DMS114 treated with DMSO at 0.1 percent for 48 hours (cell line): ENCODE measurements around the gene CABP4.
"Not testable (repeated sequence)": the region's sequence is repeated elsewhere in the genome, so short reads cannot be mapped to it uniquely, and the experiment has no call there.

Source experiments
- DNase-seq: peaks from one replicate; lab custom pipeline; 2025; ENCODE audit not compliant: unreplicated experiment; lab: John Stamatoyannopoulos, UW

Gene CABP4

DNA sequence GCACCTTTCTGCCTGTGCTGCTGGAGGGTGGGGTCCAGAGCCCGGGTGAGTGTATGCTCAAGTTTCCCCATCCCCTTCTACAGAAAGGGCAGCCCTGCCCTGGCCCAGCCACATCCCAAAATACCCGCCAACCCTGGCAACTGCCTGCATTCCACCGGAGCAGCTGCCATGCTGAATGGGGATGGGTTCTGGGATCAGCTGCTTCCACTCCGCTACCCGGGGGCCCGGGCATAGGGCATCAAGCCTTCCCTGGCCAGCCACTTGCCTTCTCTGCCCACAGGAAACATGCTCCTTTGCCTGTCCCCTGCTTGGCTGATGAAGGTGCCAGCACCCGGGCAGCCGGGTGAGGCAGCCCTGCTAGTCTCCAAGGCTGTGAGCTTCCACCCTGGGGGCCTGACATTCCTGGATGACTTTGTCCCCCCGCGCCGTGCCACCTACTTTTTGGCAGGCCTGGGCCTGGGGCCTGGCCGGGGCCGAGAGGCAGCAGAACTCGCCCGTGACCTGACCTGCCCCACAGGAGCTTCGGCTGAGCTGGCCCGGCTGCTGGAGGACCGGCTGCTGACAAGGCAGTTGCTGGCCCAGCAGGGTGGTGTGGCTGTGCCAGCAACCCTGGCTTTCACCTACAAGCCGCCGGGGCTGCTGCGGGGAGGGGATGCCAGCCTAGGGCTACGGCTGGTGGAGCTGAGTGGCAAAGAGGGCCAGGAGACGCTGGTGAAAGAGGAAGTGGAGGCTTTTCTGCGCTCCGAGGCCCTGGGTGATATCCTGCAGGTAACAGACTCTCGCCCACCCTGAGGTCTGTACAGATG lies 36.5 kb upstream of the CABP4 start:
- no peak for DNase-seq

DNA sequence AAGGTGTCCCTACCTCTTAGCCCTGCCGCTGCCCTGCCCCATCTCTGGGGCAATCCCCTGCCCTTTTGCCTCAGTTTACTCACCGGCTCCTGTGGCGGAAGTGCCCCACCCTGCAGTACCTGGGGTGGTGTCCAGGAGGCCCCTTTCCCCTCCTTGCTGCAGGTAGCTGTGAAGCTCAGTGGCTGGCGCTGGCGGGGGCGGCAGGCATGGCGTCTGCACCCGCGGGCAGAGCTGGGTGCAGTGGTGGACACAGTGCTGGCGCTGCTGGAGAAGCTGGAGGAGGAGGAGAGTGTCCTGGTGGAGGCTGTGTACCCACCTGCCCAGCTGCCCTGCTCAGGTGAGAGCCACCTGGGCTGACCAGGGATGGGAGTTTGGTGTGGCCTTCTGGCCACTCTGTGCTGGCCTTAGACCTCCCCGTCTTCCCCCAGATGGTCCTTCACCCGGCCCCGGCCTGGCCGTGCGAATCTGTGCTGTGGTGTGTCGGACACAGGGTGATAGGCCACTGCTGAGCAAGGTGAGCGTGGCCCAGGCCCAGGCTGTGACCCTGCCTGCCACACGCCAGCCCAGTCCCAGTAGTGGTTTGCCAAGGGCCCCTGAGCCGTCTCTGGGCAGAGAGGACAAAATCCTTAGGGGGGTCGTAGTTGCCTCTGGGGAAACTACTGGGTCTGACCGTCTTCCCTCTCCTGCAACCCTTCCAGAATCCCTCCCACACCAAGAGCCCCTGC lies 35.7 kb upstream of the CABP4 start:
- DNase-seq: no peak

DNA sequence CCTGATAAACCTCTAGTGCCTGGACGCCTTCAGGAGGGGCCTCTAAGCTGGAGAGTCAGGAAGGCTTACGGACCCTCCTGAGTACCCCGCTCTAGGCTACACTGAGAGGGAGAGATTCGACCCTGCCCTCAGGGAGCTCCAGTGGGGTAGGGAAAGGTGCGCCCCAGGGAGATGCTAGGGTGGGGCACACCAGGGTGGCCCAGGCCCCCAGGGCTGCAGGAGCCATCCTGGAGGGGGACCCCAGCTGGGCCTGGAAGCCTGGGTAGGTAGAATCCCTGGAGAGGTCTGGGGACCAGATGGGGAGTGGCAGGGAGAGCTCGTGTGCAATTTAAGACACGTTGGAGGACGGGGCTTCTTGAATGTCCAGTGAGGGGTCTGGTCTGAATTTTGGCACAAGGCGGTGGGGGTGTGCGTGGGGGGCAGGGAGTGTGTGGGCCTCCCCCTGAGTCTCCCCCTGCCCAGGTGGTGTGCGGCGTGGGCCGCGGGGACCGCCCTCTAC lies 35.0 kb upstream of the CABP4 start:
- no peak for DNase-seq

DNA sequence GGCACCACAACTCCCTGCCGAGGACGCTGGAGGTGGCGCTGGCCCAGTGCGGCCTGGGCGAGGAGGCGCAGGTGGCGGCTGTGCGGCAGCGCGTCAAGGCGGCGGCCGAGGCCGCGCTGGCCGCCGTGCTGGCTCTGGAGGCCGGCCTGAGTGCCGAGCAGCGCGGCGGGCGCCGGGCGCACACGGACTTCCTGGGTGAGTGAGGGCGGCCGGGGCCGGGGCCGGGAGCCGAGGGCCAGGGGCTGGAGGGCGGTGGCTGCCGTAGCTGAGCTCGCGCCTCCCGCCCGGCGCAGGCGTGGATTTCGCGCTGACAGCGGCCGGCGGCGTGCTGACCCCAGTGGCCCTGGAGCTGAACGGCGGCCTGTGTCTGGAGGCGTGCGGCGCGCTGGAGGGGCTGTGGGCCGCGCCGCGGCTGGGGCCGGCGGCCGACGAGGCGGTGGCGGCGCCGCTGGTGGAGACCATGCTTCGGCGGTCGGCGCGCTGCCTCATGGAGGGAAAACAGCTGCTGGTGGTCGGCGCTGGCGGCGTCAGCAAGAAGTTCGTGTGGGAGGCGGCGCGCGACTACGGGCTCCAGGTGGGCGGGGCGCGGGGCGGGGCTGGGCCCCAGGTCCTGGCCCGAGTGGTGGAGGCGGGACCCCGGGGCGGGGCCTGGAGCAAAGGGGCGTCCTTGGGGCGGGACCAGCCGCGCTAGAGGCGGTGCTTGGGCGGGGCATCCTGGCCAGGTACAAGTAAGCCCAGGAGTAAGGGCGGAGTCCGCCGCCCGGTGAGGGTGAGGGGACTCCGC lies 34.3 kb upstream of the CABP4 start:
- peak; percentile 92 for DNase-seq

DNA sequence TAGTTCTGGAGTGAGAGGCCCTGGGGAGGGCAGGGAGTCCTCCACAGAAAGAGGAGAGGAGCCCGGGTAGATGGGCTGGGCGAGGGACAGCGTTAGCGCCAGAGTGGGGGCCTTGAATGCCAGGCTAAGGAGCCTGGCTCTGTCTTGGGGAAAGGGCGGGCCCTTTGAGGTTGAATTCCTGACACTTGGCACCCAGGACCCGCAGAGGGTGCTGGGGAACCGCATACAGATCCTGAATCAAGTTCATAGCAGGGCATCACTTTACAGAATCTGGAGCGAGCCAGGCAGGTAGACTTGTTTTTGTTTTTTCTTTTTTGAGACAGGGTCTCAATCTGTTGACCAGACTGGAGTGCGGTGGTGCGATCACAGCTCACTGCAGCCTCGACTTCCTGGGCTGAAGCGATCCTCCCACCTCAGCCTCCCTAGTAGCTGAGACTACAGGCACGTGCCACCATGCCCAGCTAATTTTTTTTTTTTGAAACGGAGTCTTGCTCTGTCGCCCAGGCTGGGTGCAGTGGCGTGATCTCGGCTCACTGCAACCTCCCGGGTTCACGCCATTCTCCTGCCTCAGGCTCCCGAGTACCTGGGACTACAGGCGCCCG lies 33.6 kb upstream of the CABP4 start:
- no peak for DNase-seq

DNA sequence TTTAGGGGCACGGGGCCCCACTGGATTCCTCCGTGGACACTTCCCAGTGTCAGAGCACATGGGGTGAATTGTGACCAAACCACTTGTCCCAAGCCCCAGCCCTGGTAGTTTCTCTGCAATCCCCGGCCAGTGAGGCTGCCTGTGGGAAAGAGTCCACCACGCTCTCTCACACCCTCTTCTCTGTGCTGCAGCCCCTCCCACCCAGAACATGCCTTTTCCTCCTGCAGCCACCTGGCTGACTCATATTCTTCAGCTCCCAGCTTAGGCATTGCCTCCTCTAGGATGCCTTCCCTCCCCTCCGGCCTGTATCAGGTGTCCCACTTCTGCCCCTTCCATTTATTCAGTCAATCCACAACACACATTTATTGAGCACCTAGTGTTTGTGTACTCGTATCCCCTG lies 32.3 kb upstream of the CABP4 start:
- no peak for DNase-seq

DNA sequence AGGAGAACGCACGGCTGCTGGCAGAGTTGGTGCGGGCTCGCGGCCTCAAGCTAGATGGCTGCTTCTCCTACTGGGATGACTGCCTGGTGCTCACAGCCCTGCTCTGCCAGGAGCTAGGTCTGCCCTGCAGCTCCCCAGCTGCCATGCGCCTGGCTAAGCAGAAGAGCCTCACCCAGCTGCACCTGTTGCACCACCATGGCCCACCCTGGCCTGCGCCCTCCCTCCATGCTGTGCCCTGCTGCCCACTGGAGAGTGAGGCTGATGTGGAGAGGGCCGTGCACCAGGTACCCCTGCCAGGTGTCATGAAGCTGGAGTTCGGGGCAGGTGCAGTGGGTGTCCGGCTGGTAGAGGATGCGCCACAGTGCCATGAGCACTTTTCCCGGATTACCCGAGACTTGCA lies 31.7 kb upstream of the CABP4 start:
- DNase-seq: no peak

DNA sequence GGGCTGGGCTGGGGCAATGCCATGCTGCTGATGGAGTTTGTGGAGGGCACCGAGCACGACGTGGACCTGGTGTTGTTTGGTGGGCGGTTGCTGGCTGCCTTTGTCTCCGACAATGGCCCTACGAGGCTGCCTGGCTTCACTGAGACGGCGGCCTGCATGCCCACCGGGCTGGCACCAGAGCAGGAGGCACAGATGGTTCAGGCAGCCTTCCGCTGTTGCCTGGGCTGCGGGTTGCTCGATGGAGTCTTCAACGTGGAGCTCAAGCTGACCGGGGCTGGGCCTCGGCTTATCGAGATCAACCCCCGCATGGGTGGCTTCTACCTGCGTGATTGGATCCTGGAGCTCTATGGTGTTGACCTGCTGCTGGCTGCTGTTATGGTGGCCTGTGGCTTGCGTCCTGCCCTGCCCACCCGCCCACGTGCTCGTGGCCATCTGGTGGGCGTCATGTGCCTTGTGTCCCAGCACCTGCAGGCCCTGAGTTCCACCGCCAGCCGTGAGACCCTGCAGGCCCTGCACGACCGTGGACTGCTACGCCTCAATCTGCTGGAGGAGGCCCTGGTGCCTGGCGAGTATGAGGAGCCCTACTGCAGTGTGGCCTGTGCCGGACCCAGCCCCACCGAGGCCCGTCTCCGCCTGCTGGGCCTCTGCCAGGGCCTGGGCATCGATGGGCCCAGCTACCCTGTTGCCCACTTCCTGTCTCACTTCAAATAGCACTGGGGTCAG lies 31.1 kb upstream of the CABP4 start:
- no peak for DNase-seq

DNA sequence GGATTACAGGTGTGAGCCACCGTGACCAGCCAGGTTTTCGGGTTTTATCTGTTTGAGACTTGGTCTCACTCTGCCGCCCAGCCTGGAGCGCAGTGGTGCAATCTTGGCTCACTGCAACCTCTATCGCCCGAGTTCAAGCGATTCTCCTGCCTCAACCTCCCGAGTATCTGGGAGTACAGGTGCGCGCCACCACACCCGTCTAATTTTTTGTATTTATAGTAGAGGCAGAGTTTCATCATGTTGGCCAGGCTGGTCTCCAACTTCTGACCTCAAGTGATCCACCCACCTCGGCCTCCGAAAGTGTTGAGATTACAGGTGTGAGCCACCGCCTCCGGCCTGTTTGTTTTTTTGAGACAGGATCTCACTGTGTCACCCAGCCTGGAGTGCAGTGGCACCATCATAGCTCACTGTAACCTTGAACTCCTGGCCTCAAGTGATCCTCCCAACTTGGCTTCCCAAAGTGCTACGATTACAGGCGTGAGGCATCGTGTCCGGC lies 27.7 kb upstream of the CABP4 start:
- not testable (repeated sequence) for DNase-seq

DNA sequence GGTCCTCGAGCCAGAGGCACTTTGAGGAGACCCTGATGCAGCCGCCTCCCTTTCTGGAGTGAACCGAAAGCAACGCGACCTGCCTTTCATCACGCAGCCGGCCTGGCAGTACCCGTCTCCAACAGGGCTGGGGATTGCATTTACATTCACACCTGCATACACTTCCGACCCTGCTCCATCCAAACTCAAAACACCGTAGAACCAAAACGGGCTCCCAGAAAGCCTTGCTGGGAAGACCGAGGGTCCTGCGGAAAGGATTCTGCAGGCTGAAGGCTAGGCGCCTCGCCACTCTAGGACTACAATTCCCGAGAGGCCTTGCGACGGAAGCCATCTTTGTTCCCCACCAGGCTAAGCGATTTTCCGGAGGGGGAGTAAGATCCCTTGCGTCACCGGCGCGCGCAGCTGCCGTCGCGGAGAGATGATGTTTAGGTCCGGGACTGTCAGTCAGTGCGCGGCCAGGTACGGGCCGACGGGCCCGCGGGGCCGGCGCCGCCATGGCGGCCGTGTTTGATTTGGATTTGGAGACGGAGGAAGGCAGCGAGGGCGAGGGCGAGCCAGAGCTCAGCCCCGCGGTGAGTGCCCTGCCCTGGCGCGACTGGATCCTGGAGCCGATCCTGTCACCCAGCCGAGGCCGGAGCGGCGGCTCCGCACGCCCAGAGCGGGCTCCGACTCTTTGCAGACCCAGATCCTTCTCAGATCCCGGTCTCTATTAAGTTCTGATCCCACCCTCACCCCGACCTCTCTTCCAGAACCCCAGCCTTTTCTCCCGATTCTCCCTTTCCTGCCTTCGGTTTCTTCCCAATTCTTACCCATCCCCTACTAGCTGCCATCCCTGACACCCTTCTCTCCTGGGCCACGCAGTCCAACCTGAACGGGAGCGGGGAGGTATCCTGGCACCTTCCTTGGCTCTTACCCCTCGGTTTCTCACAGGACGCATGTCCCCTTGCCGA lies 26.8 kb upstream of the CABP4 start, which contains the start of gene RPS6KB2:
Gene RPS6KB2, plus strand, starts transcription at position 443 of the 950 bp plus-strand sequence. Its CDS starts 52 bp downstream, at position 495.
- peak; percentile 98 for DNase-seq

DNA sequence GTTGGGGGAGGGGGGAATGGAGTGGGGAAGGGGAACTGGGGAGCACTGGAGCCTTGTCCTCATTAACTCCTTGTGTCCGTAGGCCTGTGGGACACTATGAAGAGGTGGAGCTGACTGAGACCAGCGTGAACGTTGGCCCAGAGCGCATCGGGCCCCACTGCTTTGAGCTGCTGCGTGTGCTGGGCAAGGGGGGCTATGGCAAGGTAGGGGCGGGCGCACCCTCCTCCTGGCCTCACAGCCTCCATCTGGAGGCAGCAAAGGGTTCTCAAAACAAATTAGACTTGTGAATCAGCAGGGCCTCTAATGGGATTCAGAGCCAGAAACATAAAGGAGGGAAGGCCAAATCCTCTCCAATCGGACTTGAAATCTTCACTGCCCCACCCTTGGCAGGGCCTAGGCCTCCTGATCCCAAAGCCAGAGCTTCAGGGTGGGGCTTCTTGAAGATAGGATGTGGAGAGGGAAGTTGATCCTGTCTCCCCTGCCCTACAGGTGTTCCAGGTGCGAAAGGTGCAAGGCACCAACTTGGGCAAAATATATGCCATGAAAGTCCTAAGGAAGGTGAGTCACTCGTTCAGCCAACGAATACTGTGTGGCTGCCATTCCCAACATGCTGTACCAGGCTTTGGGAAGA lies 26.0 kb upstream of the CABP4 start:
- DNase-seq: no peak

DNA sequence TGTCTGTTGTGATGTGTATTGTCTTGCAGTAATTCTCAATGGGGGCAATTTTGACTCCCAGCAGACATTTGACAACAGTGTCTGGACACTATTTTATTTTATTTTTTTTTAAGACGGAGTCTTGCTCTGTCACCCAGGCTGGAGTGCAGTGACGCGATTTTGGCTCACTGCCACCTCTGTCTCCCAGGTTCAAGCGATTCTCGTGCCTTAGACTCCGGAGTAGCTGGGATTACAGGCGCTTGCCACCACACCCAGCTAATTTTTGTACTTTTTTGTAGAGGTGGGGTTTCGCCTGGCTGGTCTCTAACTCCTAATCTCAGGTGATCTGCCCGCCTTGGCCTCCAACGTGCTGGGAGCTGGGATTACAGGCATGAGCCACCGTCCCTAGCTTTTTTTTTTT lies 25.4 kb upstream of the CABP4 start:
- DNase-seq: no peak

DNA sequence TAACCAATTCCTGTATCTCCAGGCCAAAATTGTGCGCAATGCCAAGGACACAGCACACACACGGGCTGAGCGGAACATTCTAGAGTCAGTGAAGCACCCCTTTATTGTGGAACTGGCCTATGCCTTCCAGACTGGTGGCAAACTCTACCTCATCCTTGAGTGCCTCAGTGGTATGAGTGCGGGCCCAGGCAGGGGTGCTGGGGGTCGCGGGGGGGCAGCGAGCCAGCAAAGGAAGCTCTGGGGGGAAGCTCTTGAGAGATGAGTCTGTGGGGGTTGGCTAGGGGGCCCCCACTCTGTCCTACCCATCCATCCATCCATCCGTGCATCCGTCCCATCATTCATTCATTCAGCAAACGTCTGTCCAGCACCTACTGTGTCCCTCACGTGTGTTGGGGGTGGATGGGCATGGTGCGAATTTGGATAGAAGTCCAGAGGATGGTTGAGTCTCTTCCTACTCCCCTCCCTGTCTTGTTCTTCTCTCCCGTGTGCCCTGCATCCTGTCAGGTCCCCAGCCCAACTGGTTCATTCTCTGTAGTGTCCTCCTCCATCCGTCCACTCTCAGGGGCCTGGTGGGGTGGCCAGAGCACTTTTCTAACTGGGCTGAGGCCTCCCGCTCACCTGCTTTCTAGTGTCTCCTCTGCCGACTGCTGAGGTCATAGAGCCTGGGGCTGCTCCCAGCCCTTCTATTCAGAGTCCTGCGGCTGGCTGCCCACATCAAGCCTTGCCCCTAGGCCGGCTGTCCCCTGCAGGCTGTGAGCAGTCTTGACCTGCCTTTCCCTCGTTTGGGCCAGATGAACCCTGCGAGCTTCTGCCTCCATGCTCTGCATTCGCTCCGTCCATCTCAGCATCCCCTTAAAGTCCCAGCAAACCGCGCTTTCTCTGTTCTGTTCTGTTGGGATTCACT lies 23.6 kb upstream of the CABP4 start:
- DNase-seq: no peak

DNA sequence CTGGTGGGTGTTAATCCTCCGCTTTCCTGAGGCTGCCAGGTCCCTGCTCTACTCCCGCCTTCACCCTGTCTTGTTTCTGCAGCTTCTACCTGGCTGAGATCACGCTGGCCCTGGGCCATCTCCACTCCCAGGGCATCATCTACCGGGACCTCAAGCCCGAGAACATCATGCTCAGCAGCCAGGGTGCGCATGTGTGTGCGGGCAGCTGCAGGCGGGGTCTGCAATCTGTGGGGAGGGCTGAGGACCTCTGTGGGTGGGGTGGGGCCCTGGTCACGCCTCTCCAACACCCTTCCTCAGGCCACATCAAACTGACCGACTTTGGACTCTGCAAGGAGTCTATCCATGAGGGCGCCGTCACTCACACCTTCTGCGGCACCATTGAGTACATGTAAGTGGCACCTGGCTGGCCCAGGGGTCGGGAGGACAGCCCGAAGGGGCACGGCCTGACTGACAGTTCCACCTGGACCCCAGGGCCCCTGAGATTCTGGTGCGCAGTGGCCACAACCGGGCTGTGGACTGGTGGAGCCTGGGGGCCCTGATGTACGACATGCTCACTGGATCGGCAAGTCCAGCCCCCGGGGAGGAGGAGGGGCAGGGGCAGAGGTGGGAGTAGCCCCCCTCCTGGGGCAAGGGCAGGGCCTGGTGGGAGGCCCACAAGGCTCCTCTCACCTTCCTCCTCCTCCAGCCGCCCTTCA lies 22.4 kb upstream of the CABP4 start:
- DNase-seq: no peak

DNA sequence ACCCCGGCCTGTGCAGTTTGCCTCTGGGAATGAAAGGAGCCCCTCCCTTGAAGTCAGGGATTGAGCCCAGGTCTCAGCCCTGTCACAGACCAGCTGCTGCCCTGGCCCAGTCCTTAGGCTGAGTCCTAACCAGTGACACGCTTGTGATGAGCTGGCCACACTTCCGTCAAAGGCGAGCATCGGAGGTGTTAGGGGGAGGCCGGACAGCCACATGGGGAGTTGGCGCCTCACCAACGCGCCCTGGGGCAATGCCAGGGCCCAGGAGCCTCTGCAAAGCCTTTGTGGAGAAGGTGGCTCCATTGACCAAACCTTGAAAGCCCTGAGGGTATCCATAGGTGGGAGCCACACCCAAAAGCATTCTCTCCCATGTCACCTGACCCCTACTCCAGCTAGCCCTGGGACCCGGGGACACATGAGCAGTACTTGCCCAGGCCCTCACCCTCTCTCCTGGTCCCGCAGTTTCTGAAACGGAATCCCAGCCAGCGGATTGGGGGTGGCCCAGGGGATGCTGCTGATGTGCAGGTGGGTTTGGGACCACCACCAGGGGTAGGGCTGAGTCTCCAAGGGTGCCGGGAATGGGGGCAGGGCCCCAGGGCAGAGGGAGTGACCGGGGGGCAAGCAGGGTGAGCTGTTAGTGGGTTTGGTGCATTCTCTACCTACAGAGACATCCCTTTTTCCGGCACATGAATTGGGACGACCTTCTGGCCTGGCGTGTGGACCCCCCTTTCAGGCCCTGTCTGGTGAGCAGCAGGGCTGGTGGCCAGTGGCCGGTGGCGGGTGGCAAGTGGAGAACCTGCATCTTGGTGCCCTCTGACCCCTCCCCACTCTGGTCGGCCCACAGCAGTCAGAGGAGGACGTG lies 21.4 kb upstream of the CABP4 start:
- DNase-seq: no peak

DNA sequence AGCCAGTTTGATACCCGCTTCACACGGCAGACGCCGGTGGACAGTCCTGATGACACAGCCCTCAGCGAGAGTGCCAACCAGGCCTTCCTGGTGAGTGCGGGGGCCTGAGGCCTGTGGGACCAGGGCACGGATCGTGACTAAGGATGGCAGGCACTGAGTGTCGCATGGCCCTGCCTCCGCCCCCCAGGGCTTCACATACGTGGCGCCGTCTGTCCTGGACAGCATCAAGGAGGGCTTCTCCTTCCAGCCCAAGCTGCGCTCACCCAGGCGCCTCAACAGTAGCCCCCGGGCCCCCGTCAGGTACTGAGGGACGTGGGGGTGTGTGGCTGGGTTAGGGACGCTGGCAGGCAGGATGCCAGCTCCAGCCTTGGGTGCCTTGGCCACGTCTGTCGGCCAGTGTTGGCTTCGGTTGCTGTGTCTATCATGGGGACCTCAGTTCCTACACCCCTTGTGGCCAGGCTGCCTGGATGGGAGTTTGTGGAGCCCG lies 20.7 kb upstream of the CABP4 start:
- DNase-seq: no peak
